Caco-2 (cell line): ENCODE data around the gene RBM42. TPM values are rescaled to one million over a fixed set of nuclear protein-coding genes. Genes with fewer than 3 reads are reported as not detected.
A peak's percentile ranks its signal among the peaks of the same experiment; 100 is the strongest.

ENCODE experiments used
- BruUV-seq: library from RNA; stranded (reverse); fragments of 400-500 nt; replicated peaks from 2 replicates; lab custom pipeline; 2021; lab: Mats Ljungman, UMichigan
- CTCF ChIA-PET: fragments of 300-600 bp; sonication (Branson Sonifier 250); formaldehyde crosslinking; loops from one replicate; lab custom pipeline; 2022; ENCODE audit warnings: antibody characterized with exemption; lab: Charles Lee
- POLR2A ChIA-PET: fragments of 300-600 bp; sonication (Branson Sonifier 250); formaldehyde crosslinking; loops from one replicate; lab custom pipeline; 2022; ENCODE audit warnings: antibody characterized with exemption; lab: Charles Lee
- DNase-seq, 2 experiments: peaks; one replicate each; pipeline versions ENCODE4 v3.0.0 to v3.0.0-alpha.2; 2020 to 2022
- H3K27me3 ChIP-seq: replicated peaks from 2 replicates; pipeline ENCODE4 v1.6.0; 2011; ENCODE audit warnings: low read length; ENCODE audit not compliant: control insufficient read depth, insufficient read depth
- H3K36me3 ChIP-seq: 2 replicates; pipeline ENCODE4 v1.5.1; 2011; ENCODE audit warnings: low read length; ENCODE audit not compliant: control insufficient read depth, insufficient read depth
- H3K4me1 ChIP-seq: fragments of 250-450 bp; sonication (Bioruptor Pico); 2 replicates; pipeline ENCODE4 v1.5.1; 2020; ENCODE audit warnings: mild to moderate bottlenecking
- H3K4me3 ChIP-seq: 2 replicates; pipeline ENCODE4 v1.5.1; 2011; ENCODE audit warnings: low read depth, mild to moderate bottlenecking, control low read depth, low read length
- H3K9me3 ChIP-seq: fragments of 250-450 bp; sonication (Bioruptor Pico); 2 replicates; pipeline ENCODE4 v1.5.1; 2020; ENCODE audit warnings: mild to moderate bottlenecking, moderate library complexity
- H3K27ac Mint-ChIP-seq: one replicate; pipeline ENCODE4 v1.8.0; 2022; ENCODE audit warnings: mixed read lengths; ENCODE audit not compliant: unreplicated experiment
- H3K27me3 Mint-ChIP-seq: one replicate; pipeline ENCODE4 v1.8.0; 2022; ENCODE audit warnings: mixed read lengths; ENCODE audit not compliant: insufficient read depth, unreplicated experiment
- H3K36me3 Mint-ChIP-seq: one replicate; pipeline ENCODE4 v1.8.0; 2022; ENCODE audit warnings: mild to moderate bottlenecking, mixed read lengths; ENCODE audit not compliant: insufficient read depth, unreplicated experiment
- H3K4me1 Mint-ChIP-seq: one replicate; pipeline ENCODE4 v1.8.0; 2022; ENCODE audit warnings: low read depth, mixed read lengths; ENCODE audit not compliant: unreplicated experiment
- H3K4me3 Mint-ChIP-seq: one replicate; pipeline ENCODE4 v1.8.0; 2022; ENCODE audit warnings: mild to moderate bottlenecking, moderate library complexity, mixed read lengths; ENCODE audit not compliant: unreplicated experiment
- H3K9me3 Mint-ChIP-seq: one replicate; pipeline ENCODE4 v1.8.0; 2022; ENCODE audit warnings: mixed read lengths; ENCODE audit not compliant: unreplicated experiment
- intact Hi-C: fragments of 100-400 bp; cut with micrococcal nuclease; formaldehyde crosslinking; loops from one replicate; pipeline ENCODE4 v1.10.0; 2022; ENCODE audit not compliant: unreplicated experiment
- total RNA-seq: library from RNA; stranded (reverse); gene quantifications from 2 replicates; pipeline ENCODE4 v1.2.3, GENCODE V29; 2022
- TF ChIP-seq, protein P1 (sequence below), 2 experiments: fragments of 200-600 bp in 1 of 2; IDR thresholded peaks; 1 replicate in 1 of 2; 2 replicates in 1 of 2; pipeline versions ENCODE4 v1.5.1 to v1.8.0; 2011 to 2022; ENCODE audit warnings: antibody characterized with exemption in 1 of 2, control low read depth in 1 of 2, inconsistent platforms in 1 of 2, low read depth in 1 of 2, low read length in 1 of 2, mild to moderate bottlenecking in 1 of 2, moderate library complexity in 1 of 2; ENCODE audit not compliant: insufficient read depth in 1 of 2, severe bottlenecking in 1 of 2, unreplicated experiment in 1 of 2

The RBM42 gene
- total RNA-seq, 1 experiment from 2014 or later: 165 TPM

DNA sequence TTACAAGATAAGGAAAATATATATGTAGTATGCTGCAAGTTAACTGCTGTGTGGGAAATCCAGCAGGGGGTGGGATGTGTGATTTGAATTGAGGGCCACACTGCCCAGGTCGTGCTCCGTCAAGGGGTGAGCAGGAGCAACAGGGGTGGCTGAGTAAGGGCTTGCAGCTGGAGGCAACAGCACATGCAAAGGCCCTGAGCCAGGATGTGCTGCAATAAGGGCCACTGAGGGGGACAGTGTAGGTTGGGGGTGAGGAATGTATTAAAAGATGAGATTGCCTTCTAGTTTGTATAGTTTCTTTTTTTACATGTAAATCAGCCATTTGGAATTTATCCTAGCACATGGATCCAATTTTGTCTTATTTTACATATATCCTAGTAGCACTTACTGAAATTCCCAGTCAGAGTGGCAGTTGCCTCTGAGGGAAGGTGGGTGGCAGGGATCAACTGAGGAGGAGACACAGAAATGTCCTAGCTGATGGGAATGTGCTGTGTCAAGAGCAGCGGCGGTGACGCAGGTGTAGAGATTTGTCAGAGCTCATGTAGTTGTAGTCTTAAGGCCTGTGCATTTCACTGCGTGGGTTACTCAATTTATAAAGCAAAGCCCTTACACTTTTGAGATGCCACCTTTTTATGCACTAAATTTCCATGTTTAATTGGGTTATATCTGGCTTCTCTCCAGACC, 5.4 kb upstream of the RBM42 start:
- intact Hi-C loops: no loop called here
- H3K4me3 Mint-ChIP-seq: no peak overlapping the region
- Histone ChIP-seq H3K27me3 (no peaks in the 10 kb centered on the region), H3K36me3 (no peaks in the 10 kb centered on the region), H3K9me3 (no peaks in the 10 kb centered on the region), H3K4me1 (no peaks in the 10 kb centered on the region), H3K4me3 (no peak overlapping the region)
- DNase-seq: no peak
- TSS peak; percentile 19 for BruUV-seq
- H3K4me1 Mint-ChIP-seq: no peaks in the 10 kb centered on the region
- H3K27ac Mint-ChIP-seq: peak overlapping the region; percentile 40
- no peaks in the 10 kb centered on the region for H3K9me3 Mint-ChIP-seq
- ChIA-PET POLR2A (interaction anchor here (0.8 to 1.7 kb wide), 2 partner anchors 16 to 20 kb away, joined by 3 to 12 read pairs; no protein-coding TSS in a partner anchor), CTCF (interaction anchor here (0.7 kb wide), 1 partner anchor 13 kb away, joined by 5 read pairs; no protein-coding TSS in a partner anchor)
- TF ChIP-seq, protein P1, sequence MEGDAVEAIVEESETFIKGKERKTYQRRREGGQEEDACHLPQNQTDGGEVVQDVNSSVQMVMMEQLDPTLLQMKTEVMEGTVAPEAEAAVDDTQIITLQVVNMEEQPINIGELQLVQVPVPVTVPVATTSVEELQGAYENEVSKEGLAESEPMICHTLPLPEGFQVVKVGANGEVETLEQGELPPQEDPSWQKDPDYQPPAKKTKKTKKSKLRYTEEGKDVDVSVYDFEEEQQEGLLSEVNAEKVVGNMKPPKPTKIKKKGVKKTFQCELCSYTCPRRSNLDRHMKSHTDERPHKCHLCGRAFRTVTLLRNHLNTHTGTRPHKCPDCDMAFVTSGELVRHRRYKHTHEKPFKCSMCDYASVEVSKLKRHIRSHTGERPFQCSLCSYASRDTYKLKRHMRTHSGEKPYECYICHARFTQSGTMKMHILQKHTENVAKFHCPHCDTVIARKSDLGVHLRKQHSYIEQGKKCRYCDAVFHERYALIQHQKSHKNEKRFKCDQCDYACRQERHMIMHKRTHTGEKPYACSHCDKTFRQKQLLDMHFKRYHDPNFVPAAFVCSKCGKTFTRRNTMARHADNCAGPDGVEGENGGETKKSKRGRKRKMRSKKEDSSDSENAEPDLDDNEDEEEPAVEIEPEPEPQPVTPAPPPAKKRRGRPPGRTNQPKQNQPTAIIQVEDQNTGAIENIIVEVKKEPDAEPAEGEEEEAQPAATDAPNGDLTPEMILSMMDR (IDR thresholded peaks at IDR 0.05; ENCODE audit: insufficient read depth in 1 of 2, low read depth in 1 of 2, low read length in 1 of 2, severe bottlenecking in 1 of 2, unreplicated experiment in 1 of 2): no peak
- no peaks in the 10 kb centered on the region for H3K27me3 Mint-ChIP-seq
- peaks cover 30% of the 10 kb centered on the region for H3K36me3 Mint-ChIP-seq

DNA sequence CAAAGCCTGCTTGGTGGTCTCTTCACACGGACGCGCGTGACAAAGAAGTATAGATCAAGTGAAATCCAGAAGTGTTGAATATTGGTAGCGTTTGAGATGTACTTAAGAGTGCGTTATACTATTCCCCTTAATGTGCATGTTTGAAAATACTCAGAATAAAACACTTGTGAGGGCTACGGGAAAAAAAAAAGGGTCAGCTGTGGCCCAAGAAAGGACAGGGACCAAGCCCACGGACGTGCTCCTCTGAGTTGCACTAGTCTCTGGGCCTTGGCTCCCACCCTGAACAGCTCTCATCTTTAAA, 622 bp upstream of the RBM42 start:
- intact Hi-C loops: loop anchor here (1.0 to 5.0 kb wide), 4 partner anchors 15 to 81 kb away; partner anchors contain the start of genes COX6B1, HAUS5 and TMEM147

DNA sequence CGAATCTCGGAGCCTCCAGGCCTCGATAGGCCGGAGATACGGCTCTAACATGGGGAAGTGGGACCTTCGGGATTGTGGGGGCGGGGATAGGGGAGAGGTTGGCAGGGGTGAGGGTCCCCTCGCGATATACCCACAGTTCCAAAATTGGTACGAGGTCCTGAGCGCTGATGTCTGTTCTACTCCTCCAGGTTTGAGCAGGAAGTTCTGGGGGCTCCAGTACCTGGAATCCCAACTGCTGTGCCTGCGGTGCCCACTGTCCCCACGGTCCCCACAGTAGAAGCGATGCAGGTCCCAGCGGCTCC, 447 bp downstream of the RBM42 start:
- CTCF ChIA-PET: no interaction called here
- Mint-ChIP-seq H3K36me3 (peaks cover 64% of the 10 kb centered on the region), H3K4me3 (peak overlapping the region; percentile 100), H3K27me3 (no peaks in the 10 kb centered on the region), H3K4me1 (peaks cover 7% of the 10 kb centered on the region), H3K9me3 (no peaks in the 10 kb centered on the region), H3K27ac (peak overlapping the region; percentile 100)
- no peaks in the 10 kb centered on the region for H3K27me3 ChIP-seq
- intact Hi-C loops: loop anchor here (5.0 kb wide), 1 partner anchor 82 kb away; the partner anchor contains the start of gene TMEM147
- POLR2A ChIA-PET: interaction anchor here (1.0 kb wide), 1 partner anchor 19 kb away, joined by 3 read pairs; the partner anchor contains the start of gene COX6B1
- peak overlapping the region; percentile 90 for H3K4me3 ChIP-seq
- BruUV-seq: TSS peak; percentile 65
- peaks cover 6% of the 10 kb centered on the region for H3K36me3 ChIP-seq
- DNase-seq: no peak
- H3K9me3 ChIP-seq: no peaks in the 10 kb centered on the region
- TF ChIP-seq, protein P1 (IDR thresholded peaks at IDR 0.05; ENCODE audit: insufficient read depth in 1 of 2, low read depth in 1 of 2, low read length in 1 of 2, severe bottlenecking in 1 of 2, unreplicated experiment in 1 of 2): no peak
- no peaks in the 10 kb centered on the region for H3K4me1 ChIP-seq

More for the DNA sequence above, 622 bp upstream of the RBM42 start:
- H3K27ac Mint-ChIP-seq: peak overlapping the region; percentile 100
- ChIA-PET CTCF (no interaction called here), POLR2A (no interaction called here)
- BruUV-seq: TSS peak; percentile 99
- peak overlapping the region; percentile 55 for H3K4me3 ChIP-seq
- H3K27me3 Mint-ChIP-seq: no peaks in the 10 kb centered on the region
- H3K4me3 Mint-ChIP-seq: peak overlapping the region; percentile 100
- peaks cover 55% of the 10 kb centered on the region for H3K36me3 Mint-ChIP-seq
- no peaks in the 10 kb centered on the region for H3K27me3 ChIP-seq
- H3K36me3 ChIP-seq: peaks cover 4% of the 10 kb centered on the region
- no peaks in the 10 kb centered on the region for H3K9me3 ChIP-seq
- peaks cover 7% of the 10 kb centered on the region for H3K4me1 Mint-ChIP-seq
- DNase-seq: no peak
- H3K9me3 Mint-ChIP-seq: no peaks in the 10 kb centered on the region
- H3K4me1 ChIP-seq: no peaks in the 10 kb centered on the region
- TF ChIP-seq, protein P1 (IDR thresholded peaks at IDR 0.05; ENCODE audit: insufficient read depth in 1 of 2, low read depth in 1 of 2, low read length in 1 of 2, severe bottlenecking in 1 of 2, unreplicated experiment in 1 of 2): no peak
